ENCODE data around the gene LCN10.

DNA sequence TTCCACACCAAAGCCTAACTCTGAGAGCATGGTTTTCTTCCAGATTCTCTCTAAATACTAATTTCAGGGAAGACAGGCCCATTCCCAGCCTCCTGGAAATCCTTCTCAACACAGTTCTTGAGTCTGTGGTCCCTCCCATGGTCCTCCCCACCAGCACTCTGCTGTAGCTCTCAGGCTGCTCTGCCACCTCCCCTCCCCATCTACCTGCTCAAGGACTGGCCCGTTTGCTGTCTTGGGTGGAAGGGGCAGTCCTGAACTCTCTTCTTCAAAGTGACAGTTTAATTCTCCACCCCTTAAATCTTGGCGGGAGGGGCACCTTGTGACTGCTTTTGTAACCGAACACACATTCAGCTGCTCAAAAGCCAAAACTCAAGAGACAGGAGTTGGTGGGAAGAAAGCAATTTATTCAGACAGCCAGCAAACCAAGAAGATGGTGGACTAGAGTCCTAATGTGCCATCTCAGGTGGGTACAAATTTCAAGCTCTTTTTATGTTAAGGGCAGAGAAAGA, 29.2 kb upstream of the LCN10 start:
- no peak for TF ChIP-seq CTCF (IDR thresholded peaks at IDR 0.05)
- TF ChIP-seq POLR2A (IDR thresholded peaks at IDR 0.05): no peak
- no peak for TF ChIP-seq EP300 (IDR thresholded peaks at IDR 0.05)
